Measurements from ENCODE around the gene RPL13.

DNA sequence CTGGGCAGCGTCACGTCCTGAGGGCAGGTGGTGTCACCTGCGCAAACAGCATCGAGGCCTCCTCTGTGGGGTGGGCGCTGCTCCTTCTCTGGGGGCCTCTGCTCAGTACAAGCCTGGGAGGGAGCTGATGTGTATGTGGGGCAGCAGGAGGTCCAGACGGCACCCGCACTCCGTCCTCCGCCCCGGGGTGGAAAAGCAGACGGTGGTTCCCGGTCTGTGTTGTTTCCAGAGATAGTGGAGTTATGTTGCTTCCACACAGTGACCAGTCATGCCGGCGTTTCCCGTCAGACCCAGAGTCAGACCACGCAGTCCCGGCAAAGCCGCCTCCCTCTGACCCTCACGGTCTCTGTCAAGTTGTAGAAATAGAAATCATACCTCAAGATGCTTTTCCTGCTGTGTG lies 13.7 kb upstream of the RPL13 start:
- TF ChIP-seq, protein P1, sequence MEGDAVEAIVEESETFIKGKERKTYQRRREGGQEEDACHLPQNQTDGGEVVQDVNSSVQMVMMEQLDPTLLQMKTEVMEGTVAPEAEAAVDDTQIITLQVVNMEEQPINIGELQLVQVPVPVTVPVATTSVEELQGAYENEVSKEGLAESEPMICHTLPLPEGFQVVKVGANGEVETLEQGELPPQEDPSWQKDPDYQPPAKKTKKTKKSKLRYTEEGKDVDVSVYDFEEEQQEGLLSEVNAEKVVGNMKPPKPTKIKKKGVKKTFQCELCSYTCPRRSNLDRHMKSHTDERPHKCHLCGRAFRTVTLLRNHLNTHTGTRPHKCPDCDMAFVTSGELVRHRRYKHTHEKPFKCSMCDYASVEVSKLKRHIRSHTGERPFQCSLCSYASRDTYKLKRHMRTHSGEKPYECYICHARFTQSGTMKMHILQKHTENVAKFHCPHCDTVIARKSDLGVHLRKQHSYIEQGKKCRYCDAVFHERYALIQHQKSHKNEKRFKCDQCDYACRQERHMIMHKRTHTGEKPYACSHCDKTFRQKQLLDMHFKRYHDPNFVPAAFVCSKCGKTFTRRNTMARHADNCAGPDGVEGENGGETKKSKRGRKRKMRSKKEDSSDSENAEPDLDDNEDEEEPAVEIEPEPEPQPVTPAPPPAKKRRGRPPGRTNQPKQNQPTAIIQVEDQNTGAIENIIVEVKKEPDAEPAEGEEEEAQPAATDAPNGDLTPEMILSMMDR (IDR thresholded peaks at IDR 0.05; ENCODE audit: borderline replicate concordance, extremely low read depth, low read length, poor library complexity, severe bottlenecking): no peak
- TF ChIP-seq EZH2 (IDR thresholded peaks at IDR 0.05; ENCODE audit: borderline replicate concordance, low read depth, low read length, severe bottlenecking): no peak
